RWPE2 (cell line): Measurements from ENCODE around the gene TMEM130.
"Not testable (repeated sequence)": the region's sequence is repeated elsewhere in the genome, so short reads cannot be mapped to it uniquely, and the experiment has no call there.

Experiments
- ATAC-seq: fragments of 200-7000 bp; cut with Tn5 transposase; 3 replicates; pipeline ENCODE4 v1.9.1; 2021; ENCODE audit warnings: low read depth
- DNase-seq: peaks from one replicate; pipeline ENCODE4 v3.0.0-alpha.2; 2020; ENCODE audit warnings: low spot score
- H3K27ac ChIP-seq: fragments of 450-650 bp; 2 replicates; pipeline ENCODE4 v1.5.1; 2017; ENCODE audit warnings: mild to moderate bottlenecking; ENCODE audit not compliant: poor library complexity, severe bottlenecking
- H3K27me3 ChIP-seq: fragments of 250-450 bp; sonication (Bioruptor Pico); 2 replicates; pipeline ENCODE4 v1.5.1; 2021; ENCODE audit warnings: mild to moderate bottlenecking, moderate library complexity; ENCODE audit not compliant: insufficient read depth, poor library complexity, severe bottlenecking
- H3K36me3 ChIP-seq: fragments of 250-450 bp; sonication (Bioruptor Pico); 2 replicates; pipeline ENCODE4 v1.5.1; 2020; ENCODE audit warnings: low read depth, mild to moderate bottlenecking, moderate library complexity
- H3K4me1 ChIP-seq: fragments of 250-450 bp; sonication (Bioruptor Pico); 2 replicates; pipeline ENCODE4 v1.5.1; 2021; ENCODE audit warnings: mild to moderate bottlenecking, moderate library complexity; ENCODE audit not compliant: insufficient read depth, poor library complexity, severe bottlenecking
- H3K4me3 ChIP-seq: fragments of 250-450 bp; sonication (Bioruptor Pico); 2 replicates; pipeline ENCODE4 v1.5.1; 2021; ENCODE audit warnings: mild to moderate bottlenecking, moderate library complexity; ENCODE audit not compliant: severe bottlenecking
- H3K9me3 ChIP-seq: fragments of 250-450 bp; sonication (Bioruptor Pico); 2 replicates; pipeline ENCODE4 v1.5.1; 2021; ENCODE audit warnings: mild to moderate bottlenecking, moderate library complexity; ENCODE audit not compliant: severe bottlenecking
- CTCF ChIP-seq: fragments of 450-650 bp; IDR thresholded peaks from one replicate; pipeline ENCODE4 v1.5.1; 2017; ENCODE audit warnings: mild to moderate bottlenecking, moderate library complexity; ENCODE audit not compliant: poor library complexity, severe bottlenecking

The TMEM130 gene

DNA sequence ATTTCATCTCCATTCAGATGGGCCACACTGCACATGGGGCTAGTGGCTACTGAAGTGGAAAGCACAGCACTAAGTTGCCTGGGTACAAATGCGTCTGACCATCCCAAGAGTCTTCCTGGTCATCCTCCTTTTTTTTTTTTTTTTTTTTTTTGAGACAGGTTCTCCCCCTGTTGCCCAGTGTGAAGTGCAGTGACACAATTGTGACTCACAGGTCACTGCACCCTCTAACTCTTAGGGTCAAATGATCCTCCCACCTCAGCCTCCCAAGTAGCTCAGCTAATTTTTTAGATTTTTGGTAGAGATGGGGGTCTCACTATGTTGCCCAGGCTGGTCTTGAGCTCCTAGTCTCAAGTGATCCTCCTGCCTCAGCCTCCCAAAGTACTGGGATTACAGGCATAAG lies 5.1 kb upstream of the TMEM130 start:
- H3K4me1 ChIP-seq, result no peaks in the 10 kb centered on the region
- H3K27me3 ChIP-seq, result peaks cover 6% of the 10 kb centered on the region
- ATAC-seq (no peak), DNase-seq (no peak)
- no peaks in the 10 kb centered on the region for H3K36me3 ChIP-seq
- no peak for TF ChIP-seq CTCF
- H3K9me3 ChIP-seq, result no peaks in the 10 kb centered on the region
- no peak overlapping the region for H3K4me3 ChIP-seq
- H3K27ac ChIP-seq, result no peak overlapping the region

DNA sequence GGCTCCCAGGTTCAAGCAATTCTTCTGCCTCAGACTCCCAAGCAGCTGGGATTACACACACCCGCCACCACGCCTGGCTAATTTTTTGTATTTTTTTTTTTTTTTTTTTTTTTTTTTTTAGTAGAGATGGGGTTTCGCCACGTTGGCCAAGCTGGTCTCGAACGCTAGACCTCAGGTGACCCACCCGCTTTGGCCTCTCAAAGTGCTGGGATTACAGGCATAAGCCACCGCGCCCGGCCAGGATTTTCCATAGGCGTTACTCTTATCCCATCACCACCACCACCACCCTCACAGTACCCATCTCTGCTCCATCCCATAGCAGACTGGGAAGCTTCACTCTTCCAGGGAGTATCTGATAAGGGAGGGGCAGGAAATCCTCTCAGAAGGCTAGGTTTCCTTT lies 3.8 kb upstream of the TMEM130 start:
- not testable (repeated sequence) for H3K27ac ChIP-seq, H3K36me3 ChIP-seq, ATAC-seq, H3K9me3 ChIP-seq, H3K4me1 ChIP-seq, H3K4me3 ChIP-seq, DNase-seq
- H3K27me3 ChIP-seq, result peaks cover 17% of the 10 kb centered on the region

DNA sequence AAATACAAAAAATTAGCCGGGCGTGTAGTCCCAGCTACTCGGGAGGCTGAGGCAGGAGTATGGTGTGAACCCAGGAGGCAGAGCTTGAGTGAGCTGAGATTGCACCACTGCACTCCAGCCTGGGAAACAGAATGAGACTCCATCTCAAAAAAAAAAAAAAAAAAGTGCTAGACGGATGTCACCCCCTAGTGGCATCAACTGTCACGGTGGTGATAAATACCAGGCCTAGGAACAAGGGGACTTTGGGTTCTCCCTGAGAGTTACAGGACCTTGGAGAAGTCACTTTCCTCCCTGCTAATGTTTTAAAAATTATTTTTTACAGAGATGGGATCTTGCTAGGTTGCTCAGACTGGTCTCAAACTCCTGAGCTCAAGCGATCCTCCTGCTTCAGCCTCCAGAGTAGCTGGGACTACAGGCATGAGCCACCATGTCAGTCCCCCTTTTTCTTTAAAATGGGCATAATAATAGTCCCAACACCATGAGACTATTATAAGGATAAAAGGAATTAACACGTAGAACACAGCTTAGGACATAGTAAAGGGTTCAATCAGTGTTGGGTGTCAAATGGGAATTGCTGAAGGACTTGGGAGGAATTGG lies 2.6 kb upstream of the TMEM130 start:
- H3K36me3 ChIP-seq, result no peaks in the 10 kb centered on the region
- H3K9me3 ChIP-seq, result no peaks in the 10 kb centered on the region
- ATAC-seq (no peak), DNase-seq (no peak)
- no peak overlapping the region for H3K27ac ChIP-seq
- H3K4me3 ChIP-seq, result no peak overlapping the region
- H3K4me1 ChIP-seq, result no peaks in the 10 kb centered on the region
- peak; percentile 28 for TF ChIP-seq CTCF
- H3K27me3 ChIP-seq, result peaks cover 20% of the 10 kb centered on the region

DNA sequence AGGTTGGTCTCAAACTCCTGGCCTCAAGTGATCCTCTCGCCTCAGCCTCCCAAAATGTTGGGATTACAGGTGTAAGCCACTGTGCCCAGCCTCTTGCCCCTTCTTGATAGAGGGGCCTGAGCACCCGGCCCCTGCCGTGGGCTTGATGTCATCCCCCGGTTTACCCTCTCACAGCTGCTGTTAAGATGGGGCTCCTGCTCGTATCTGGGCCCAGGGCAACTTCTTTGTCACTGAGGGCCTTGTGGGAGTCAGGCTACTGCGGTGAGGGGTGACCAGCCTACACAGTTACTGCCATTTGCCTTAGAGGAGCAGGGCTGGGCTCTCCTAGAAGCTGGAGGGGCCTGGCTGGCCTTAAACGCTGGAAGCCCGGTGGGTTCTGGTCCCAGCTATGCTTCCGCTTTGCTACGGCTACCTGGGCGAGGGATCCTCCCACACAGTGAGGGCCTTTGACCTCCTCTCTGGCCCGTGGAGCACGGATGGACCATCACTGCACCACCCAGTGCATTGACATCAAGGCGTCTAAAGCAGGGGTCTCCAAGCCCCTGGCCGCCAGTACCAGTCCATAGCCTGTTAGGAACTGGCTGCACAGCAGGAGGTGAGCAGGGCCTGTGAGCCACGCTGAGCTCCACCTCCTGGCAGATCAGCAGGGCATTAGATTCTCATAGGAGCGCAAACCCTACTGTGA lies 1.1 kb upstream of the TMEM130 start:
- H3K27ac ChIP-seq, result no peak overlapping the region
- ATAC-seq, result no peak
- H3K27me3 ChIP-seq, result peaks cover 20% of the 10 kb centered on the region
- no peak overlapping the region for H3K4me3 ChIP-seq
- H3K36me3 ChIP-seq, result no peaks in the 10 kb centered on the region
- no peak for TF ChIP-seq CTCF
- no peaks in the 10 kb centered on the region for H3K4me1 ChIP-seq
- H3K9me3 ChIP-seq, result no peaks in the 10 kb centered on the region
- DNase-seq, result no peak

DNA sequence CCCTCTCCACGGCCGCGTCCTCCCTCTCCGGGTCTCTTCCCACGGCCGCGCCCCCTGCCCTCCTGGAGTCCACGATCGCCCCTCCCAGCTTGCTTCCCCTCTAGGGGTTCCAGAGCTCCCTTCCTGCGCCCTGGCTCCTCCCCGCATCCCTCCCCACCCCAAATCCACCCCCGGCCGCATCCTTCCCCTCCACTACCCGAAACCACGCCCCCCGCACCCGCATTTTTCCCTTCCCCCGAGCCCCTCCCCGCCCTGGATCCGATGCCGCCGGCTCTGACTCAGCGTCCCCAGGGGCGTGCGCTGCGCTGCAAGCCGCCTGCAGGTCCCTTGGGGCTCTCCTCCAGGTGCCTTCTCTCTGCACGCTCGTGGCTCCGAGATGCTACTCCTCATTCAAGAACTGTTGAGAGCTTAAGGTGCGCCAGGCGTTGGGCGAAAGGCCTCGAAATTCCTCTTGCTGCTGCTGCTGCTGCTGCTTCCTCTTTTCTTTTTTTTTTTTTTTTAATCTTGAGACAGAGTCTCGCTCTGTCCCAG lies 372 bp upstream of the TMEM130 start:
- Histone ChIP-seq H3K36me3 (no peaks in the 10 kb centered on the region), H3K9me3 (no peaks in the 10 kb centered on the region), H3K4me1 (no peaks in the 10 kb centered on the region), H3K4me3 (peak overlapping the region; percentile 26), H3K27me3 (peaks cover 20% of the 10 kb centered on the region), H3K27ac (no peak overlapping the region)
- DNase-seq (no peak), ATAC-seq (peak; percentile 66)
- no peak for TF ChIP-seq CTCF
